Kidney (tissue), 14 donors: ENCODE data around the gene CLIP4. TPM values are rescaled to one million over a fixed set of nuclear protein-coding genes. Genes with fewer than 3 reads are reported as not detected.

Source experiments
- DNase-seq, 5 donors: peaks; one replicate each; pipeline ENCODE4 v3.0.0-alpha.2; 2013 to 2020
- FAIRE-seq: peaks from 2 replicates; lab custom pipeline; 2012; peaks lifted over from hg19 to GRCh38; lab: Jason Lieb, UNC
- H3K27ac ChIP-seq, 2 donors: one replicate each; pipeline ENCODE4 v1.7.0; 2013; ENCODE audit warnings: low read depth in 2 of 2, low read length in 2 of 2, inconsistent platforms in 1 of 2
- H3K27me3 ChIP-seq: one replicate; pipeline ENCODE4 v1.7.1; 2013; ENCODE audit warnings: low read length, inconsistent platforms; ENCODE audit not compliant: control insufficient read depth, insufficient read depth
- H3K36me3 ChIP-seq, 3 donors: one replicate each; pipeline versions ENCODE4 v1.7.0 to v1.7.1; 2013; ENCODE audit warnings: low read length in 3 of 3, control low read depth in 1 of 3, inconsistent platforms in 1 of 3; ENCODE audit not compliant: insufficient read depth in 3 of 3, control insufficient read depth in 2 of 3
- H3K4me1 ChIP-seq, 3 donors: one replicate each; pipeline versions ENCODE4 v1.7.0 to v1.7.1; 2013; ENCODE audit warnings: low read length in 3 of 3, inconsistent platforms in 1 of 3, low read depth in 1 of 3; ENCODE audit not compliant: control insufficient read depth in 2 of 3, insufficient read depth in 2 of 3
- H3K4me3 ChIP-seq, 3 donors: one replicate each; pipeline versions ENCODE4 v1.7.0 to v1.8.1; 2013; ENCODE audit warnings: low read length in 3 of 3, control low read depth in 1 of 3, inconsistent platforms in 1 of 3
- H3K9ac ChIP-seq, 3 donors: one replicate each; pipeline versions ENCODE4 v1.7.0 to v1.7.1; 2013; ENCODE audit warnings: low read length in 3 of 3, control low read depth in 1 of 3, inconsistent platforms in 1 of 3
- H3K9me3 ChIP-seq, 3 donors: one replicate each; pipeline versions ENCODE4 v1.7.0 to v1.7.1; 2013; ENCODE audit warnings: low read length in 3 of 3, control low read depth in 1 of 3, inconsistent platforms in 1 of 3; ENCODE audit not compliant: control insufficient read depth in 2 of 3, insufficient read depth in 1 of 3
- CTCF ChIP-seq: IDR thresholded peaks from 3 replicates; pipeline ENCODE4 v1.5.1; 2012; ENCODE audit warnings: mild to moderate bottlenecking, moderate library complexity, borderline replicate concordance; ENCODE audit not compliant: insufficient read depth; ENCODE audit errors: extremely low read depth
- intact Hi-C: fragments of 100-400 bp; cut with DNase I; formaldehyde crosslinking; loops from one replicate; pipeline ENCODE4 v1.11.1; 2022
- polyA plus RNA-seq: library from polyadenylated mRNA; stranded (reverse); fragments of 350-450 nt; fragmentation: Illumina TruSeq; extraction: RNeasy Lipid Tissue Mini Kit (QIAGEN cat#74804); gene quantifications from one replicate; pipeline ENCODE4 v1.2.3, GENCODE V29; 2014; ENCODE audit warnings: low read depth, low replicate concordance; ENCODE audit not compliant: insufficient read depth
- total RNA-seq: library from RNA; stranded (reverse); fragmentation: NEBNext Ultra II Directional; extraction: Animal tissue kit (Norgen Biotek cat#: 25700); gene quantifications from one replicate; pipeline ENCODE4 v1.2.1, GENCODE V29; 2021
- donor health status: control.
- donor health status: control.
- donor health status: control.
- donor health status: control.
- donor health status: control.
- donor health status: DM: yes; HTN: yes; CAD: no.
- donor health status: Normal renal cell carcinoma (clear cell type).

Gene CLIP4
- total and polyA plus RNA-seq, 2 donors from 2014 or later = 7.8 to 18.1 TPM

DNA sequence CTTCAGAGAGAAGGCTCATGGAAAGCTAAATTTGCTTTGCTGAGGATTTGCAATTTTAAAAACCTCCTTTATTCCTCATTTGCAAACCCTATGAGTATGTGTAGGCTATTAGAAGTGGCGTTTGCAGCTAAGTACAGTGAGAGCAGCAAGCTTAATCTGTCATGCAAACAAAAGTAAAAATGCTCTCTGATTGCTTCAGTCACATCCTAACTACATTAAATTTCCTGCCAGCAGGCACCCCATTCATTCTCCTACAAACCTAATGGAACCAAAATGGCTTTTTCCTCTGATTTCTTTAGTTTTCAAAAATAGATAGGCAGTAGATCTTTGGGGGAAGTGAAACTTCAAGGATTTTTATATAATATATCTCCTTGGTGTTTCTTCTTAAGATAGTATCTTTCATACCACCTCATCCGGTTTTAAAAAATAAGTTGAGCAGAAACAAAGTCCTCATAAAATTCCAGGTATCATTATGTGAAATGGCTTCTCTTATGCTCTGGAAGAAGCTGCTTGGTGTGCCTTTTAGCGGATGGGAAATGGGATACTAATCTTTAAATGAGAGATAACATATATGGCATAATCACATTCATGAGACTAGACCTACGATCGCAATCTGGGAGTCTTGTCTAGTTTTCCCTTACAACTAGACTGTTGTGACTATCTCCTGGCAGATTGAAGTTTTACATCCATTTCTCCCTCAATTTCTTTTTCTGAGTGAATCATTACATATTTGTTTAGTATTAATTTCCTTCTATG, 49.1 kb downstream of the CLIP4 start:
- intact Hi-C loops = no loop called here
- no peak for TF ChIP-seq CTCF
- no peak for DNase-seq
- Histone ChIP-seq H3K4me1 (no peaks in the 10 kb centered on the region), H3K27me3 (no peaks in the 10 kb centered on the region), H3K9me3 (no peaks in the 10 kb centered on the region), H3K9ac (no peak overlapping the region), H3K36me3 (peaks cover 0 to 18% (median 0%) of the 10 kb centered on the region in 3 donors), H3K4me3 (no peak overlapping the region), H3K27ac (no peak overlapping the region)
- no peak for FAIRE-seq

DNA sequence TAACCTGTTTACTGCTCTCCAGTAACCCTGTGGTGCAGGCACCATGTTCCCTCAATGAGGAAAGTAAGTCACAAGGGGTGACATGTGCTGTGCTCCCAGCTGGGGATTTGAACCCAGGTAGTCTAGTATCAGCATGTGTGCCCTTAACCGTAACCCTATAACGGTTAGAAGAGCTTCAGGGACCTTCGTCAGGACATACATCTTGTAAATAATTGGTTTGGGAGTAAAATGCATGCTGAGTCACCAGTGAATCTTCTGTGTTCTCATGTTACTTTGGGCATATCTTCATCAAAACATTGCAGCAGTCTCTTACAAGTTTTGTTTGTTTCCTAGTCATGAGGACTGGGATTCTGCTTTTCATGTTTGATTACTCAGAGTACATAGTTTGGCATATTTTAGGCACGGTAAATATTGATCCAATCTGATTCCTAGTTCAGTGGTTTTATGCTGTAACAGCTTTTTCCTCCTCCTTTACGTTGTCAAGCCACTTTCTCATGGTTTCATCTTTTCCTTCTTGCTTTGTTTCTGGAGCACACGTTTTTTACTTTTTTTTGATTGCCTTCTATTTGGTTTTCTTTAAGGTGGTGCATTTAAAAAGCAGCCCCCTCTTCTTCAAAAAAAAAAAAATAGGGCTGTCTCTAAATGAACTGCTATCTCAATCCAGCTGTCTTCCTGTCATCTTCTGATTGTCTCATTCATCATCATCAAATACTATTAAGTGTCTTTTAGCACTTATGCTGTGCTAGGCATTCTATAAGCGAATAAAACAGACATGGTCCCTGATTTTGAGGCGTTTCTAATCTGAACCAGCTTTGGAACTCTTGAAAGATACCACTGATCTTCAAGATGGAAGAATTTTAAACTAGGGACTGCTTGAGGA, 50.4 kb downstream of the CLIP4 start:
- Histone ChIP-seq H3K27me3 (no peaks in the 10 kb centered on the region), H3K9ac (no peak overlapping the region), H3K4me3 (no peak overlapping the region), H3K27ac (no peak overlapping the region), H3K36me3 (peaks cover 0 to 9% (median 0%) of the 10 kb centered on the region in 3 donors), H3K9me3 (no peaks in the 10 kb centered on the region), H3K4me1 (no peaks in the 10 kb centered on the region)
- FAIRE-seq (no peak), DNase-seq (peak in 3 of 5 donors; percentile 12 to 50 (median 45))
- TF ChIP-seq CTCF = no peak
- intact Hi-C loops = no loop called here

DNA sequence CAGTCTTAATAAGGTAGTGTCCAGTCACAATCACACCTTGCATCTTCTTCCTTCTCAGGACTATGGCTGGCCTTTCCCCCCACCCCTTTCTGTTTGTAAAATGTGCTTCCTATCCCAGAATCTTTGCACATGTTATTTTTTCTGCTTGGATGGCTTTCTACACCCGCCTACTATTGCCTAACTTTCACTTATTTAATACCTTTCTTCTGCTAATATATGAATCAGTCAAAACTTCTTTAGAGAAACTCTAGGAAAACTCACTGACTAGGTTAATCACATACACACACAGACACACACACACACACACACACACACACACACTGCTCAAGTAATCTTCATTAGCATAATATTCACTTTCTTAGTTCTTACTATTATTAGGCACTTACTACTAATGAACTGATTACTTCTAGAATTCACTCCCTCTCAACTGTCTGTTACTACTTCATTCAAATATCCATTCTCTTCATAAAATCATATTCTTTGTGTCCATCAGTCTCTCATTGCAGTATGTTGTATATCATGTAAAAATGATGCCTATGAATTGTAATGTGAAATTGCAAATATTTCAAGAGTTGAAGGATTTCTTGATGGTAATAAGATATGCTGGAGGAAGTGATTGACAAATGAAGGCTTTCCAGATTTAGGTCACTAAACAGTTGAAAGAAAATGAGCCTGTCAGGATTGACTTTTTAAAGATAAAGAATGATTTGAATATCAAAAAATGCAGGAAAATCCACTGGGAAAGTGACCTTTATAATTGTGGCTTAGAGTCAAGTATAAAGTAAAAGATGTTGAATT, 51.2 kb downstream of the CLIP4 start:
- Histone ChIP-seq H3K4me1 (no peaks in the 10 kb centered on the region), H3K27me3 (no peaks in the 10 kb centered on the region), H3K36me3 (peaks cover 0 to 8% (median 0%) of the 10 kb centered on the region in 3 donors), H3K9me3 (no peaks in the 10 kb centered on the region), H3K4me3 (no peak overlapping the region), H3K27ac (no peak overlapping the region), H3K9ac (no peak overlapping the region)
- TF ChIP-seq CTCF = no peak
- intact Hi-C loops = no loop called here
- peak in 1 of 5 donors; percentile 5 for DNase-seq
- FAIRE-seq = no peak
